Activated CD8-positive, alpha-beta memory T cell treated with anti-CD3 and anti-CD28 coated beads, Interleukin-2, amount 50 U/mL, for 48 hours (primary cell): ENCODE data around the gene TRRAP.

Source experiments
- DNase-seq: peaks from one replicate; pipeline ENCODE4 v3.0.0-alpha.2; 2020

TRRAP gene

GRCh38 chr7:99008921-99009530, 130.7 kb downstream of the TRRAP start:
- DNase-seq = peak; percentile 38

- DNase-seq = peak; percentile 18
These were observed 131.9 kb downstream of the TRRAP start for GRCh38 chr7:99010281-99010680.

GRCh38 chr7:99011341-99011705, 133.0 kb downstream of the TRRAP start:
- no peak for DNase-seq

- peak; percentile 44 for DNase-seq
These were observed 133.5 kb downstream of the TRRAP start for GRCh38 chr7:99011706-99012404.

GRCh38 chr7:99012722-99013121, 134.4 kb downstream of the TRRAP start:
- peak; percentile 15 for DNase-seq

GRCh38 chr7:99013266-99014112, 135.2 kb downstream of the TRRAP start:
- DNase-seq = peak; percentile 43

GRCh38 chr7:99014113-99014985, 136.0 kb downstream of the TRRAP start:
- peak; percentile 46 for DNase-seq

GRCh38 chr7:99016196-99016595, 137.9 kb downstream of the TRRAP start:
- no peak for DNase-seq

GRCh38 chr7:99019523-99020412, 141.4 kb downstream of the TRRAP start:
- DNase-seq = peak; percentile 23

GRCh38 chr7:99020413-99020715, 142.0 kb downstream of the TRRAP start:
- no peak for DNase-seq

- peak; percentile 26 for DNase-seq
These were observed 143.7 kb downstream of the TRRAP start for GRCh38 chr7:99021941-99022560.

GRCh38 chr7:99024066-99024465, 145.7 kb downstream of the TRRAP start:
- no peak for DNase-seq

GRCh38 chr7:99027241-99027640, 148.9 kb downstream of the TRRAP start:
- no peak for DNase-seq

GRCh38 chr7:99027841-99028240, 149.5 kb downstream of the TRRAP start:
- peak; percentile 41 for DNase-seq

GRCh38 chr7:99028261-99028973, 150.1 kb downstream of the TRRAP start:
- DNase-seq = peak; percentile 49

- DNase-seq = peak; percentile 46
These were observed 151.4 kb downstream of the TRRAP start for GRCh38 chr7:99029466-99030435.

GRCh38 chr7:99030457-99030856, 152.1 kb downstream of the TRRAP start:
- DNase-seq = no peak

GRCh38 chr7:99030951-99031350, 152.6 kb downstream of the TRRAP start:
- peak; percentile 8 for DNase-seq

GRCh38 chr7:99031496-99031895, 153.2 kb downstream of the TRRAP start:
- DNase-seq = peak; percentile 18
